ENCODE results near the gene GNAZ.

The GNAZ gene

DNA sequence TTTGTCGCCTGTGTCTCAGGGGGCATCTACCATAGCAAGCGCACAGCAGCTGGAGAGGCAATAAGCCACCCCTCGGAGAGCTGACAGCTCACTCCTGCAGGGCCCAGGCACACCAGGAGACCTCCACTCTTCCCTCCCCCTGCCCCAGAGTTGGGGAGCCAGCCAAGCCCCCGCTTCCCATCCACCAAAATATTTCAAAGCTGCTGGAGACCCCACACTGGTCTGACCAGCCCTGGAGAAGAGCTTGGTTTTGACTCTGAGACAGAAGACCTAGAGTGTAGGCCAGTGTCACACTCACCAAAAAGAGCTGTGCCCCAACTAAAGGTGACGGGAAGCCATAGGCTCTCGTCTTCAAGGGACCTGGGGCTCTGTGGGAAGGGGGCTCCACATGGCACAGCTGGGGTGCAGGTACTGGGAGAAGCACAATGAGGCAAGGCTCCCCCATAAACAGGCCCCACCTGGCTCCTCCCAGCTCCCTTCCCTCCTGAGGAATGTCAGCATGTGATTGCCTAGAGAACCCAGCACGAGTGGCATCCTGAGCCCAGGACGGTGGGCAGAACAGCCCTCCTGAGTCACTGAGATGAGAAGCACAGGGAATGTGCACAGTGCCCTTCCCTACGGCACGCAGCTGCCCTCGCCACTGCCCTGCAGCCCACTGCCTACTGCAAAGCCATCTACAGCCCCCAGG is 5.8 kb upstream of the GNAZ start:
- H4K20me1 ChIP-seq (ENCODE audit: insufficient read depth, low read length) = no peaks in the 10 kb centered on the region
- H3K27me3 ChIP-seq (replicated peaks; ENCODE audit: insufficient read depth, low read length) = no peaks in the 10 kb centered on the region
- no peak overlapping the region for H3K27ac ChIP-seq (ENCODE audit: low read length)
- no peak overlapping the region for H2AFZ ChIP-seq (ENCODE audit: low read length)
- no peak for DNase-seq
- H3K9me3 ChIP-seq (replicated peaks; ENCODE audit: insufficient read depth, low read length) = no peaks in the 10 kb centered on the region
- no peaks in the 10 kb centered on the region for H3K9me2 ChIP-seq (replicated peaks; ENCODE audit: insufficient read depth, low read length)
- H3K4me3 ChIP-seq (ENCODE audit: low read length) = no peak overlapping the region
- TF ChIP-seq EZH2 (optimal IDR thresholded peaks at IDR 0.05; ENCODE audit: low read depth, low read length) = no peak
- TF ChIP-seq, protein P1, sequence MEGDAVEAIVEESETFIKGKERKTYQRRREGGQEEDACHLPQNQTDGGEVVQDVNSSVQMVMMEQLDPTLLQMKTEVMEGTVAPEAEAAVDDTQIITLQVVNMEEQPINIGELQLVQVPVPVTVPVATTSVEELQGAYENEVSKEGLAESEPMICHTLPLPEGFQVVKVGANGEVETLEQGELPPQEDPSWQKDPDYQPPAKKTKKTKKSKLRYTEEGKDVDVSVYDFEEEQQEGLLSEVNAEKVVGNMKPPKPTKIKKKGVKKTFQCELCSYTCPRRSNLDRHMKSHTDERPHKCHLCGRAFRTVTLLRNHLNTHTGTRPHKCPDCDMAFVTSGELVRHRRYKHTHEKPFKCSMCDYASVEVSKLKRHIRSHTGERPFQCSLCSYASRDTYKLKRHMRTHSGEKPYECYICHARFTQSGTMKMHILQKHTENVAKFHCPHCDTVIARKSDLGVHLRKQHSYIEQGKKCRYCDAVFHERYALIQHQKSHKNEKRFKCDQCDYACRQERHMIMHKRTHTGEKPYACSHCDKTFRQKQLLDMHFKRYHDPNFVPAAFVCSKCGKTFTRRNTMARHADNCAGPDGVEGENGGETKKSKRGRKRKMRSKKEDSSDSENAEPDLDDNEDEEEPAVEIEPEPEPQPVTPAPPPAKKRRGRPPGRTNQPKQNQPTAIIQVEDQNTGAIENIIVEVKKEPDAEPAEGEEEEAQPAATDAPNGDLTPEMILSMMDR (IDR thresholded peaks at IDR 0.05; ENCODE audit: low read length) = no peak
- no peak for TF ChIP-seq EZH2phosphoT487 (IDR thresholded peaks at IDR 0.05; ENCODE audit: low read length)
- H3F3A ChIP-seq (ENCODE audit: insufficient read depth, low read length) = no peaks in the 10 kb centered on the region
- no peaks in the 10 kb centered on the region for H3K4me1 ChIP-seq (ENCODE audit: low read length)
- H3K9ac ChIP-seq (ENCODE audit: low read length) = no peak overlapping the region
- H3K4me2 ChIP-seq (ENCODE audit: low read depth, low read length) = no peak overlapping the region
- H3K36me3 ChIP-seq (replicated peaks; ENCODE audit: insufficient read depth, low read length) = no peaks in the 10 kb centered on the region
- H3K79me2 ChIP-seq (ENCODE audit: low read length) = no peaks in the 10 kb centered on the region

DNA sequence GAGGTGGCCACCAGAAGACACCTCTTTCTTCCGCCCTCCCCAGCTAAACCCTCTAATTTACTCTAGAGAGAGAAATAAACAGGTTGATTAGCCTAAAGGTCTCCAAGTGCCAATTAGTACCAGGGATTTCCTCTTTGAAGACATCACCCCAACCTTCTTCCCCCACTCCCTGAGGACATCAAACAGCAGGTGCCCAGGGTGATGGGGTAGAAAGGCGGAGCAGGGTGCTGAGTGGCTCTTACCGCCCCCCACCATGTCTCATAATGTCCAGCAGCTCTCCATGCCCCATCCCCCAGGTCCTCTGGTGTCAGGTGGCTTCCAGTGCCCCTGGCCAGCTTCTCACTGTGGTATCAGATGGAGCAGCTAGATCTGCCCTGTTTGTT is 5.3 kb upstream of the GNAZ start:
- H2AFZ ChIP-seq (ENCODE audit: low read length) = no peak overlapping the region
- H3K9me3 ChIP-seq (replicated peaks; ENCODE audit: insufficient read depth, low read length) = no peaks in the 10 kb centered on the region
- H3K36me3 ChIP-seq (replicated peaks; ENCODE audit: insufficient read depth, low read length) = no peaks in the 10 kb centered on the region
- H3K27me3 ChIP-seq (replicated peaks; ENCODE audit: insufficient read depth, low read length) = no peaks in the 10 kb centered on the region
- no peaks in the 10 kb centered on the region for H3K79me2 ChIP-seq (ENCODE audit: low read length)
- no peaks in the 10 kb centered on the region for H3F3A ChIP-seq (ENCODE audit: insufficient read depth, low read length)
- no peak overlapping the region for H3K4me3 ChIP-seq (ENCODE audit: low read length)
- TF ChIP-seq, protein P1 (IDR thresholded peaks at IDR 0.05; ENCODE audit: low read length) = no peak
- no peak for TF ChIP-seq EZH2phosphoT487 (IDR thresholded peaks at IDR 0.05; ENCODE audit: low read length)
- TF ChIP-seq EZH2 (optimal IDR thresholded peaks at IDR 0.05; ENCODE audit: low read depth, low read length) = no peak
- H3K27ac ChIP-seq (ENCODE audit: low read length) = no peak overlapping the region
- H3K9ac ChIP-seq (ENCODE audit: low read length) = no peak overlapping the region
- no peaks in the 10 kb centered on the region for H3K9me2 ChIP-seq (replicated peaks; ENCODE audit: insufficient read depth, low read length)
- DNase-seq = no peak
- H3K4me2 ChIP-seq (ENCODE audit: low read depth, low read length) = no peak overlapping the region
- no peaks in the 10 kb centered on the region for H4K20me1 ChIP-seq (ENCODE audit: insufficient read depth, low read length)
- H3K4me1 ChIP-seq (ENCODE audit: low read length) = no peaks in the 10 kb centered on the region

DNA sequence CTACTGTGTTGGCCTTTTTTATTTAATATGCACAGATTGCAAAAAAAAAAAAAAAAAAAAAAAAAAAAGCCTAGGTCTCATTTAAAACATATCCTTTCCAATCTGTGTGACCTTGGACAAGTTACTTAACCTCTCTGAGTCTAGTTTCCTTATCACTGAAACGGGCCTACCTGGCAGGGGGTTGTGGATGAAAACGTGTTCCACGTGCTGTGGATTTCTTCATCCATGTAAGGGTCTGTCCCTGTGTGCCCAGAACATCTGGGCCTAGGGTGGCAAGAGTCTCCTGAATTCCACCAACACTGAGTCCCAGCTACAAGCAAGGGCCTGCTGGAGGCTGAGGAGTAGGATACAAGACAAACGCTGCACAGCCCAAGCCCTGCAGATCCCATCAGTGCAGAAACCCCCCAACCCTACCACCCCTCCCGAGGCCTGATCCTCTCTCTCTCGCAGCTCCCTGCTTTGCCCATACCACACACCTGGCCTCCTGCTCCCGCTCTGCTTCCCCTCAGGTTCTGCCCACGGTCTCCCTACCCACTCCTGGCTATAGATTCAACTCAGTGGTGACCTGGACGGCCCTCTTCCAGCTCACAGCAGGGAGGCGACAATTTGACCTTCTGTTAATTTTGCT is 4.7 kb upstream of the GNAZ start:
- no peaks in the 10 kb centered on the region for H3K79me2 ChIP-seq (ENCODE audit: low read length)
- no peaks in the 10 kb centered on the region for H3K4me1 ChIP-seq (ENCODE audit: low read length)
- no peaks in the 10 kb centered on the region for H3K36me3 ChIP-seq (replicated peaks; ENCODE audit: insufficient read depth, low read length)
- no peak overlapping the region for H3K4me3 ChIP-seq (ENCODE audit: low read length)
- TF ChIP-seq, protein P1 (IDR thresholded peaks at IDR 0.05; ENCODE audit: low read length) = no peak
- no peak for TF ChIP-seq EZH2phosphoT487 (IDR thresholded peaks at IDR 0.05; ENCODE audit: low read length)
- TF ChIP-seq EZH2 (optimal IDR thresholded peaks at IDR 0.05; ENCODE audit: low read depth, low read length) = no peak
- no peak overlapping the region for H2AFZ ChIP-seq (ENCODE audit: low read length)
- H4K20me1 ChIP-seq (ENCODE audit: insufficient read depth, low read length) = no peaks in the 10 kb centered on the region
- H3F3A ChIP-seq (ENCODE audit: insufficient read depth, low read length) = no peaks in the 10 kb centered on the region
- H3K27me3 ChIP-seq (replicated peaks; ENCODE audit: insufficient read depth, low read length) = no peaks in the 10 kb centered on the region
- H3K27ac ChIP-seq (ENCODE audit: low read length) = no peak overlapping the region
- no peak overlapping the region for H3K4me2 ChIP-seq (ENCODE audit: low read depth, low read length)
- H3K9me2 ChIP-seq (replicated peaks; ENCODE audit: insufficient read depth, low read length) = no peaks in the 10 kb centered on the region
- no peaks in the 10 kb centered on the region for H3K9me3 ChIP-seq (replicated peaks; ENCODE audit: insufficient read depth, low read length)
- H3K9ac ChIP-seq (ENCODE audit: low read length) = no peak overlapping the region
- DNase-seq = no peak
